ENCODE results near the gene FGF12.
"Not testable (repeated sequence)": the region's sequence is repeated elsewhere in the genome, so short reads cannot be mapped to it uniquely, and the experiment has no call there.

The FGF12 gene

GRCh38 chr3:192731233-192731632 is 3.9 kb upstream of the FGF12 start:
- Histone ChIP-seq H3K36me3 (ENCODE audit: insufficient read depth, low read length) (no peaks in the 10 kb centered on the region), H3K79me2 (ENCODE audit: control insufficient read depth, insufficient read depth, low read length, unreplicated experiment) (no peaks in the 10 kb centered on the region), H2AFZ (ENCODE audit: low read length, unreplicated experiment) (no peak overlapping the region), H3K4me3 (ENCODE audit: low read depth, low read length) (no peak overlapping the region), H3K27me3 (ENCODE audit: insufficient read depth, low read length) (peaks cover 28% of the 10 kb centered on the region), H3K27ac (ENCODE audit: low read depth, low read length) (no peak overlapping the region), H3K4me1 (ENCODE audit: control insufficient read depth, insufficient read depth, low read length, unreplicated experiment) (no peaks in the 10 kb centered on the region)

GRCh38 chr3:192726385-192726784 is 956 bp downstream of the FGF12 start:
- Histone ChIP-seq H3K4me1 (ENCODE audit: control insufficient read depth, insufficient read depth, low read length, unreplicated experiment) (no peaks in the 10 kb centered on the region), H3K79me2 (ENCODE audit: control insufficient read depth, insufficient read depth, low read length, unreplicated experiment) (no peaks in the 10 kb centered on the region), H3K27ac (ENCODE audit: low read depth, low read length) (no peak overlapping the region), H3K4me3 (ENCODE audit: low read depth, low read length) (no peak overlapping the region), H2AFZ (ENCODE audit: low read length, unreplicated experiment) (no peak overlapping the region), H3K27me3 (ENCODE audit: insufficient read depth, low read length) (peaks cover 32% of the 10 kb centered on the region), H3K36me3 (ENCODE audit: insufficient read depth, low read length) (no peaks in the 10 kb centered on the region)

- Histone ChIP-seq H2AFZ (ENCODE audit: low read length, unreplicated experiment) (no peak overlapping the region), H3K4me3 (ENCODE audit: low read depth, low read length) (no peak overlapping the region), H3K36me3 (ENCODE audit: insufficient read depth, low read length) (no peaks in the 10 kb centered on the region), H3K4me1 (ENCODE audit: control insufficient read depth, insufficient read depth, low read length, unreplicated experiment) (no peaks in the 10 kb centered on the region), H3K27ac (ENCODE audit: low read depth, low read length) (no peak overlapping the region), H3K27me3 (ENCODE audit: insufficient read depth, low read length) (no peaks in the 10 kb centered on the region), H3K79me2 (ENCODE audit: control insufficient read depth, insufficient read depth, low read length, unreplicated experiment) (no peaks in the 10 kb centered on the region)
Observed at GRCh38 chr3:192719964-192720363, 7.4 kb downstream of the FGF12 start.

- Histone ChIP-seq H3K36me3 (ENCODE audit: insufficient read depth, low read length) (no peaks in the 10 kb centered on the region), H3K4me1 (ENCODE audit: control insufficient read depth, insufficient read depth, low read length, unreplicated experiment) (no peaks in the 10 kb centered on the region), H3K79me2 (ENCODE audit: control insufficient read depth, insufficient read depth, low read length, unreplicated experiment) (no peaks in the 10 kb centered on the region), H2AFZ (ENCODE audit: low read length, unreplicated experiment) (no peak overlapping the region), H3K4me3 (ENCODE audit: low read depth, low read length) (no peak overlapping the region), H3K27me3 (ENCODE audit: insufficient read depth, low read length) (no peaks in the 10 kb centered on the region), H3K27ac (ENCODE audit: low read depth, low read length) (no peak overlapping the region)
Observed at GRCh38 chr3:192718156-192718555, 9.2 kb downstream of the FGF12 start.

GRCh38 chr3:192715126-192715525 is 12.2 kb downstream of the FGF12 start:
- H2AFZ ChIP-seq (ENCODE audit: low read length, unreplicated experiment): no peak overlapping the region
- H3K4me1 ChIP-seq (ENCODE audit: control insufficient read depth, insufficient read depth, low read length, unreplicated experiment): no peaks in the 10 kb centered on the region
- H3K79me2 ChIP-seq (ENCODE audit: control insufficient read depth, insufficient read depth, low read length, unreplicated experiment): no peaks in the 10 kb centered on the region
- H3K27ac ChIP-seq (ENCODE audit: low read depth, low read length): no peak overlapping the region
- no peaks in the 10 kb centered on the region for H3K36me3 ChIP-seq (ENCODE audit: insufficient read depth, low read length)
- no peak overlapping the region for H3K4me3 ChIP-seq (ENCODE audit: low read depth, low read length)
- H3K27me3 ChIP-seq (ENCODE audit: insufficient read depth, low read length): no peaks in the 10 kb centered on the region

GRCh38 chr3:192711126-192711525 is 16.2 kb downstream of the FGF12 start:
- H3K4me3 ChIP-seq (ENCODE audit: low read depth, low read length); H3K79me2 ChIP-seq (ENCODE audit: control insufficient read depth, insufficient read depth, low read length, unreplicated experiment); H3K27me3 ChIP-seq (ENCODE audit: insufficient read depth, low read length); H3K27ac ChIP-seq (ENCODE audit: low read depth, low read length); H2AFZ ChIP-seq (ENCODE audit: low read length, unreplicated experiment); H3K4me1 ChIP-seq (ENCODE audit: control insufficient read depth, insufficient read depth, low read length, unreplicated experiment); H3K36me3 ChIP-seq (ENCODE audit: insufficient read depth, low read length): not testable (repeated sequence)

- H3K4me3 ChIP-seq (ENCODE audit: low read depth, low read length): no peak overlapping the region
- H3K27me3 ChIP-seq (ENCODE audit: insufficient read depth, low read length): no peaks in the 10 kb centered on the region
- no peak overlapping the region for H2AFZ ChIP-seq (ENCODE audit: low read length, unreplicated experiment)
- no peak overlapping the region for H3K27ac ChIP-seq (ENCODE audit: low read depth, low read length)
- no peaks in the 10 kb centered on the region for H3K36me3 ChIP-seq (ENCODE audit: insufficient read depth, low read length)
- no peaks in the 10 kb centered on the region for H3K79me2 ChIP-seq (ENCODE audit: control insufficient read depth, insufficient read depth, low read length, unreplicated experiment)
- H3K4me1 ChIP-seq (ENCODE audit: control insufficient read depth, insufficient read depth, low read length, unreplicated experiment): no peaks in the 10 kb centered on the region
Observed at GRCh38 chr3:192710366-192710765, 17.0 kb downstream of the FGF12 start.

GRCh38 chr3:192706272-192706671 is 21.1 kb downstream of the FGF12 start:
- no peaks in the 10 kb centered on the region for H3K27me3 ChIP-seq (ENCODE audit: insufficient read depth, low read length)
- H3K4me1 ChIP-seq (ENCODE audit: control insufficient read depth, insufficient read depth, low read length, unreplicated experiment): no peaks in the 10 kb centered on the region
- no peak overlapping the region for H2AFZ ChIP-seq (ENCODE audit: low read length, unreplicated experiment)
- no peaks in the 10 kb centered on the region for H3K79me2 ChIP-seq (ENCODE audit: control insufficient read depth, insufficient read depth, low read length, unreplicated experiment)
- H3K27ac ChIP-seq (ENCODE audit: low read depth, low read length): no peak overlapping the region
- H3K36me3 ChIP-seq (ENCODE audit: insufficient read depth, low read length): no peaks in the 10 kb centered on the region
- H3K4me3 ChIP-seq (ENCODE audit: low read depth, low read length): no peak overlapping the region

- Histone ChIP-seq H3K27ac (ENCODE audit: low read depth, low read length) (no peak overlapping the region), H3K4me1 (ENCODE audit: control insufficient read depth, insufficient read depth, low read length, unreplicated experiment) (no peaks in the 10 kb centered on the region), H3K79me2 (ENCODE audit: control insufficient read depth, insufficient read depth, low read length, unreplicated experiment) (no peaks in the 10 kb centered on the region), H2AFZ (ENCODE audit: low read length, unreplicated experiment) (no peak overlapping the region), H3K36me3 (ENCODE audit: insufficient read depth, low read length) (no peaks in the 10 kb centered on the region), H3K4me3 (ENCODE audit: low read depth, low read length) (no peak overlapping the region), H3K27me3 (ENCODE audit: insufficient read depth, low read length) (no peaks in the 10 kb centered on the region)
Observed at GRCh38 chr3:192700885-192701284, 26.5 kb downstream of the FGF12 start.

- Histone ChIP-seq H3K79me2 (ENCODE audit: control insufficient read depth, insufficient read depth, low read length, unreplicated experiment) (no peaks in the 10 kb centered on the region), H2AFZ (ENCODE audit: low read length, unreplicated experiment) (no peak overlapping the region), H3K27ac (ENCODE audit: low read depth, low read length) (no peak overlapping the region), H3K4me1 (ENCODE audit: control insufficient read depth, insufficient read depth, low read length, unreplicated experiment) (no peaks in the 10 kb centered on the region), H3K36me3 (ENCODE audit: insufficient read depth, low read length) (no peaks in the 10 kb centered on the region), H3K27me3 (ENCODE audit: insufficient read depth, low read length) (no peaks in the 10 kb centered on the region), H3K4me3 (ENCODE audit: low read depth, low read length) (no peak overlapping the region)
Observed at GRCh38 chr3:192696943-192697587, 30.3 kb downstream of the FGF12 start.

GRCh38 chr3:192687488-192688152 is 39.7 kb downstream of the FGF12 start:
- no peaks in the 10 kb centered on the region for H3K36me3 ChIP-seq (ENCODE audit: insufficient read depth, low read length)
- H3K27ac ChIP-seq (ENCODE audit: low read depth, low read length): no peak overlapping the region
- H3K4me3 ChIP-seq (ENCODE audit: low read depth, low read length): no peak overlapping the region
- H3K79me2 ChIP-seq (ENCODE audit: control insufficient read depth, insufficient read depth, low read length, unreplicated experiment): no peaks in the 10 kb centered on the region
- H2AFZ ChIP-seq (ENCODE audit: low read length, unreplicated experiment): no peak overlapping the region
- no peaks in the 10 kb centered on the region for H3K4me1 ChIP-seq (ENCODE audit: control insufficient read depth, insufficient read depth, low read length, unreplicated experiment)
- no peaks in the 10 kb centered on the region for H3K27me3 ChIP-seq (ENCODE audit: insufficient read depth, low read length)

Measured in ACC112 (cell line).